Psoas muscle (tissue), 8 donors: Measurements from ENCODE around the gene PGBD5. TPM values are rescaled to one million over a fixed set of nuclear protein-coding genes. Genes with fewer than 3 reads are reported as not detected.

Source experiments
- ATAC-seq, 4 donors: fragments of 200-7000 bp; cut with Tn5 transposase; one replicate each; pipeline ENCODE4 v1.9.1; 2020; ENCODE audit warnings: moderate library complexity in 3 of 4, mild to moderate bottlenecking in 2 of 4
- DNase-seq, 2 donors: peaks; one replicate each; pipeline ENCODE4 v3.0.0-alpha.2; 2020
- H3K27ac ChIP-seq: fragments of 200-600 bp; one replicate; pipeline ENCODE4 v1.8.0; 2022
- H3K27me3 ChIP-seq, 3 donors: fragments of 200-600 bp in 1 of 3; one replicate each; pipeline versions ENCODE4 v1.6.1 to v1.8.0; 2013 to 2022; ENCODE audit warnings: low read length in 2 of 3, mild to moderate bottlenecking in 2 of 3, moderate library complexity in 1 of 3; ENCODE audit not compliant: insufficient read depth in 3 of 3
- H3K36me3 ChIP-seq, 2 donors: fragments of 200-600 bp in 1 of 2; one replicate each; pipeline versions ENCODE4 v1.6.1 to v1.8.0; 2013 to 2022; ENCODE audit warnings: low read depth in 1 of 2, mild to moderate bottlenecking in 1 of 2, moderate library complexity in 1 of 2; ENCODE audit not compliant: insufficient read depth in 1 of 2
- H3K4me1 ChIP-seq: fragments of 200-600 bp; one replicate; pipeline ENCODE4 v1.8.0; 2022
- H3K4me3 ChIP-seq: fragments of 200-600 bp; one replicate; pipeline ENCODE4 v1.8.0; 2022; ENCODE audit warnings: mild to moderate bottlenecking
- H3K9me3 ChIP-seq: fragments of 200-600 bp; one replicate; pipeline ENCODE4 v1.8.0; 2022
- CTCF ChIP-seq: fragments of 200-600 bp; IDR thresholded peaks from one replicate; pipeline ENCODE4 v1.8.0; 2022; ENCODE audit warnings: antibody characterized with exemption
- WGBS, 3 donors: extraction: QIAGEN DNeasy Blood & Tissue Kit; methylation state at CpG; one replicate each; pipeline versions ENCODE4 v1.1.6 to v1.1.7; 2013; 5-methylcytosine and 5-hydroxymethylcytosine counted together
- intact Hi-C, 2 donors: fragments of 100-400 bp; cut with DNase I; formaldehyde crosslinking; loops; one replicate each; pipeline versions ENCODE4 v1.11.0 to v1.14.2; 2022
- polyA plus RNA-seq, 3 donors: library from polyadenylated mRNA; stranded (reverse); fragments of 200-250 nt; gene quantifications; one replicate each; pipeline ENCODE4 v1.2.3, GENCODE V29; 2013
- total RNA-seq, 4 donors: library from RNA; stranded (reverse); fragmentation: NEBNext Ultra II Directional in 2 of 4; extraction: Animal tissue kit (Norgen Biotek cat#: 25700) in 2 of 4; gene quantifications; one replicate each; pipeline versions ENCODE4 v1.2.1 to v1.2.4, GENCODE V29; 2021 to 2023
- donor health status: healthy with polysubstance abuse.
- donor health status: DM: no; HTN: no; CAD: no; lungs with moderate emphysema.
- donor health status: Bipolar disorder and iron deficiency.
- donor health status: healthy.
- donor health status: DM: yes; HTN: yes; CAD: no.
- donor health status: DM: no; HTN: no; CAD: no.
- donor health status: DM: no; HTN: no; CAD: no.
- donor health status: DM: yes; HTN: yes; CAD: no.

The PGBD5 gene
- total and polyA plus RNA-seq, 7 donors = 2.1 to 9.8 (median 4.5) TPM

DNA sequence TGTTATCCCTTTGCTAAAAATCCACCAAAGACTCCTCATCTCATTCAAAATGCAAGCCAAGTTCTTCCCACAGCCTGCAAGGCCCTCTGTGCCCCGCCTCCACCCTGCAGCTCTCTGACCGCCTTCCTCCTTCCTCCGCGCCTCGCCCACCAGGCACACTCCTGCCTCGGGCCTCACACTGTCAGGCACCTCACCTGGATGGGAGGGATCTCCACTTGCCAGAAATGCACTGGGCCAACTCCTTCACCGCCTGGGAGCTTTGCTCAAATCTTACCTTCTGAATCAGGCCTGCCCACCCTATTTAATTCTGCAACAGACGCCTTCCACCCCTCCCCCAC is 26.2 kb downstream of the PGBD5 start:
- intact Hi-C loops = no loop called here
- Histone ChIP-seq H3K9me3 (no peaks in the 10 kb centered on the region), H3K36me3 (no peaks in the 10 kb centered on the region), H3K27ac (no peak overlapping the region), H3K4me3 (no peak overlapping the region), H3K27me3 (no peaks in the 10 kb centered on the region), H3K4me1 (no peaks in the 10 kb centered on the region)
- no peak for TF ChIP-seq CTCF
- WGBS, 3 donors = 83 to 88% (median 87%) methylated on average over 8 of the region's 8 CpGs
- DNase-seq (no peak), ATAC-seq (no peak)

DNA sequence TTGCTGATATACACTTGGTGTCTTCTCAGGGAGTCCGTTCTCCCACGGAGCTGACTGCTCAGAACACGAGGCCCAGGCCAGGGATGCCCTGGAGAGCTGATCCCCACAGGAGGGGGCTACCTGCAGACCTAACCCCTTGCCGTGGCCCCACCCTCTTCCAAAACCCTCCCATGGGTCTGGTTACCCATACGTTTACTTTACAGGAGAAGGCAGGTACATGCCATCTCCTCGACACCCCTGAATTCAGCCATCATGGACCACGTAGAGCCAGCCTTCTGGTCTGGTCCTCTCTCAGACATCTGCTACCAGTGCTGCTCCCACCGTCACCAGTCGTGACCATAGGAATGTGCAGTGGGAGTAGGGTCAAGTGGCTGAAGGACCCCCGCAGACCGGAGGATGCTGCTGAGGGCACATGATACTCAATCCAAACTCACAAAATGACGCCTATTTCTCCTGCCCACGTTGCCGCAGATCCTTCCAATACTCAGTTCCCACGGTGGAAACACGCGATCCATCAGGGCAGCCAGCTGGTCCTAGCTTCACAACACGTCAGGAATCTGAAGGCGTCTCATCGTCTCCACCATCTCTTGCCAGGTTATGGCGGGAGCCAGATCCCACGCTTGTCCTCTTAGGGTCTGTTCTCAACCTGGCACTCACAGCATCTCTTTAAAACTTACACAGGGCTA is 26.7 kb downstream of the PGBD5 start:
- H3K9me3 ChIP-seq = no peaks in the 10 kb centered on the region
- no peaks in the 10 kb centered on the region for H3K36me3 ChIP-seq
- ATAC-seq (no peak), DNase-seq (no peak)
- WGBS, 3 donors = 84 to 92% (median 85%) methylated on average over 22 of the region's 22 CpGs
- no peak overlapping the region for H3K4me3 ChIP-seq
- no peak for TF ChIP-seq CTCF
- H3K27me3 ChIP-seq = no peaks in the 10 kb centered on the region
- no peaks in the 10 kb centered on the region for H3K4me1 ChIP-seq
- intact Hi-C loops = no loop called here
- H3K27ac ChIP-seq = no peak overlapping the region

GRCh38 chr1:230398856-230399255 is 27.3 kb downstream of the PGBD5 start:
- Histone ChIP-seq H3K36me3 (no peaks in the 10 kb centered on the region), H3K4me3 (no peak overlapping the region), H3K9me3 (no peaks in the 10 kb centered on the region), H3K27me3 (no peaks in the 10 kb centered on the region), H3K27ac (no peak overlapping the region), H3K4me1 (no peaks in the 10 kb centered on the region)
- ATAC-seq (no peak), DNase-seq (no peak)
- WGBS, 3 donors = 89 to 96% (median 91%) methylated on average over 8 of the region's 8 CpGs
- TF ChIP-seq CTCF = no peak
- intact Hi-C loops = no loop called here

DNA sequence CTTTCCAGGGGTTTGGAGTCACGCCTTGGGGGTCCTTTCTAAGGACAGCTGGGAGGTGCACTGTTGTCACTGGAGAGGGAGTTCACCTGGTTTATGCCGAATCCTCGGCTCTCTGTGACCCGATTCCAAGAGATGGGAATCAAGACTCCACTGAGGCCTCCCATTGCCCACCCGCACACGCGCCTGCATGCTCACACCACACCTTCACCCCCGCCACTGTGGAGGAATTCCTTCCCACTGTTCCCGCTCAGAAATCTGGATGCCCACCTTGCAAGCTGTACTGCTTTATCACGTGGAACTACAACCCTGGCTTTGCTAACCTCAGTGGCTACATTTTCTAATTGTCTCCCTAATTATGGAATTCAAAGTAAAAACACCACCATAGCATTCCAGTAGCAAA is 29.2 kb downstream of the PGBD5 start:
- Histone ChIP-seq H3K27me3 (peaks cover 0 to 2% (median 0%) of the 10 kb centered on the region in 3 donors), H3K4me3 (no peak overlapping the region), H3K4me1 (no peaks in the 10 kb centered on the region), H3K9me3 (no peaks in the 10 kb centered on the region), H3K27ac (no peak overlapping the region), H3K36me3 (no peaks in the 10 kb centered on the region)
- no peak for TF ChIP-seq CTCF
- intact Hi-C loops = no loop called here
- ATAC-seq = no peak
- no peak for DNase-seq
- WGBS, 3 donors = 94 to 95% (median 95%) methylated on average over 10 of the region's 10 CpGs

DNA sequence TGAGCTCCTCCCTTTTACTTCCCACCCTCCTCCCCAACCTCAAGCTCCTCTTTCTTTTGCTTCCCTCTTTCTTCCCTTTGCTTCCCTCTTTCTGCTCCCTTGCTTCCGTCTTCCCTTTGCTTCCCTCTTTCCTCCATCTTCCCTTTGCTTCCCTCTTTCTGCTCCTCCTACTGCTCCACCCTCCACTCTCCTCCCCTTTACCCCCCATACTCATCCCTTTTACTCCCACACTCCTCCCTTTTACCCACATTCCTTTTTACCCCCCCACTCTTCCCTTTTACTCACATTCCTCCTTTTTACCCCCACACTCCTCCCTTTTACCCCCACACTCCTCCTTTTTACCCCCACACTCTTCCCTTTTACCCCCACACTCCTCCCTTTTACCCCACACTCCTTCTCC is 30.2 kb downstream of the PGBD5 start:
- DNase-seq (no peak), ATAC-seq (no peak)
- H3K27me3 ChIP-seq = peaks cover 0 to 2% (median 0%) of the 10 kb centered on the region in 3 donors
- intact Hi-C loops = no loop called here
- H3K9me3 ChIP-seq = no peaks in the 10 kb centered on the region
- H3K4me3 ChIP-seq = no peak overlapping the region
- TF ChIP-seq CTCF = no peak
- no peak overlapping the region for H3K27ac ChIP-seq
- no peaks in the 10 kb centered on the region for H3K4me1 ChIP-seq
- WGBS, 3 donors = 86 to 96% (median 89%) methylated on average over 1 of the region's 1 CpG
- H3K36me3 ChIP-seq = no peaks in the 10 kb centered on the region
